GM18517 (cell line): ENCODE results near the gene UPF2.
"Not testable (repeated sequence)": the region's sequence is repeated elsewhere in the genome, so short reads cannot be mapped to it uniquely, and the experiment has no call there.

Source experiments
- ATAC-seq: cut with Tn5 transposase; IDR thresholded peaks from one replicate; pipeline ENCODE4 v1.9.1; 2021; ENCODE audit warnings: mild to moderate bottlenecking, moderate library complexity; ENCODE audit not compliant: unreplicated experiment

UPF2 gene

DNA sequence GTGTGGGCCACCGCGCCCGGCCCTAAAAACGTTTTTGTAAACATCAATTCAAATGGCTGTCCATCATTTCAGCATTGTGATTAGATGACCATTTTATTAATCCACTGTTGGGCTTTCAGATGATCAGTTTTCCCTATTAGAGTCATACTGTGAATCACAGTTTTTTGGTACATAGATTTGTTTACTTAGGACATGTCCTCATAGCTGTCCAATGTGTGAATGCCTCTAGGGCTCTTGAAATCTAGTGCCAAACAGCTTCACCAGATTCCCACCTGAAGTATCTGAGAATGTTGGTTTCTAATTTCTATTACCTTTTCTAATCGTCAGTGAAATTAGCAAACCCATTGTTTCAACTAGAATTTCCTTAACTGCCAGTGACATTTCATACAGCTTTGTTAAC lies 66.8 kb downstream of the UPF2 start:
- ATAC-seq: no peak

DNA sequence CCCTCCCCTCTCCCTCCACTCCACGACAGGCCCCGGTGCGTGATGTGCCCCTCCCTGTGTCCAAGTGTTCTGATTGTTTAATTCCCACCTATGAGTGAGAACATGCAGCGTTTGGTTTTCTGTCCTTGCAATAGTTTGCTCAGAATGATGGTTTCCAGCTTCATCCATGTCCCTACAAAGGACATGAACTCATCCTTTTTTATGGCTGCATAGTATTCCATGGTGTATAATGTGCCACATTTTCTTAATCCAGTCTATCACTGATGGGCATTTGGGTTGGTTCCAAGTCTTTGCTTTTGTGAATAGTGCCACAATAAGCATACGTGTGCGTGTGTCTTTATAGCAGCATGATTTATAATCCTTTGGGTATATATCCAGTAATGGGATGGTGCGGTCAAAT lies 70.1 kb downstream of the UPF2 start:
- ATAC-seq: not testable (repeated sequence)

DNA sequence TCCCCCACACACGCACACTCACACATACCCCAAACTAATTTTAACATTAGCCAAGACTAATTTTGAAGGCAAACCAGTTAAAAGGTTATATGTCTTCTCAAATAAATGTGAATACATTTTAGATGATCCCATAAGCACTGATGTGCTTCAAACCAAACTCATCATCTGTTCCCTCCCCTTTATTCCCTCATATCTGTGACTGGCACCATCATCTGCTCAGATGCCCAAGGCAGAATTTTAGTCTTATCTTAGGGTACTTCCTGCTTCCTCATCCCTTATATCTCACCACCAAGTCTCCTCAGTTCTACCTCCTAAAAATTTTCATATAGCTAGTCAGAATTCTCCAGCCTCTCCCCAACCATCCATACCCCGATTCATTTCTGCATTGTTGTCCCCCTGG lies 80.4 kb downstream of the UPF2 start:
- ATAC-seq: no peak

DNA sequence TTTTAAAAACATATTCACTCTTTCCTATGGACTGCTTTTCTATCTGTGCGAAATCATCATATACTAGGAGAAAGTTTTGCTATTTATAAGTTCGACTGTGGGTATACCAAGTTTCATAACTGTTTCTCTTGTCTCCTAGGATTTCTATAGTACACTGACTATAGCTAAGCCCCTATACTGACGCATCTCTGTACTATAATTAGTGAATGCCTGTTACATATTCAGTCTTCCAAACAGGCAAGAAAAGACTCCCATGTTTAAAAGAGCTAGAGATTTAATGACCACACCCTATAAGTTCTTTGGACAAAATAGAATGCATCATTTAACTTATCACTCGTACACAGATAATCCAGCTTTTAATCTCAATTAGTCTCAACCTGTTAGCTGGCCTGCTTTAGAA lies 80.8 kb downstream of the UPF2 start:
- no peak for ATAC-seq

DNA sequence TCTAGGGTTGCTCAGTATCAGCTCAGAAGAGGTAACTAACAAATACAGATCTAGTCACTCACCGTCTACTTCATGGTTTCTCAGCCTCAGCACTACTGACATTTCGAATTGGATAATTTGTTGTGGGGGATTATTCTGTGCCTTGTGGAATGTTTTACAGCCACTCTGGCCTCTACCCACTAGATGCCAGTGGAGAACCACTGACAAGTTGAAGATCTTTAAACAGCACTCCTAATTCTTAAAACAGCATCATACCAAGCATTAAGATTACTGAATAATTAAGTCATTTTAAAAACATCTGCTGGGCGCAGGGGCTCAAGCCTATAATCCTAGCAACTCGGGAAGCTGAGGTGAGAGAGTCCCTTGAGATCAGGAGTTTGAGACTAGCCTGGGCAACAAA lies 82.6 kb downstream of the UPF2 start:
- no peak for ATAC-seq

DNA sequence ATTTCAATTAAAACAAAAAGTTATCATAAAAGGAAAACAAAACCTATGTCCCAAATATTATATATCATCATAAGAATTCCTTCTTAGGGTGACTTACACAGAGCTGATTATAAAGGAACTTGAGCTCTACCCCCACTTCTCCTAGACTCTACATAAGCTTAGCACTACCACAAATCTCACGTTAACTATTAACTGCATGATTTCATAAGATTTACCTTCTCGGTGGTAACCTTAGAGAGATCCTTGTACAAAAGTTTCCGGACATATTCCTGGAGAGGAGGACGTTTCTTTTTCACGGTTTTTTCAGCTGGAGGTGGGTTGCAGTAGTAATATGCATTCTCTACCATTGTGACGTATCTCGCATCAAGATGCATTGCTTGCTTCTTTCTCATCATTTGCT lies 83.7 kb downstream of the UPF2 start:
- no peak for ATAC-seq

DNA sequence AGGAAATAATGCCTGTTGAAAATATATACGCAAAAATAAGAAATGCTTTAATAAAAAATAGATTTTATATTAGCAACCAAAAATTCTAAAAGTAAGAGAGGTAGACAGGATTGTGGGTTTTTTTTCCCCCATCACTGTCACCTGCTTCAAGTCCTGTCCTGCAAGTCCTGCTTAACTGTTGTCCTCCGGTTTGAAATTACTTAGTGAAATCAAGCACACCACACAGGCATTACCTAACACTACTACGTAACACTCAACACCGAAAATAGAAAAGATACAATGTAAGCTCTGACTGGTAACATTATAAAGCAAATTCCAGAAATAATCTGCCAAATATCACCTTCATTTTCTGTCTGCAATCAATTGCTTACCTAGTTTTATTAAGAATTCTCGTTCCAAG lies 90.9 kb downstream of the UPF2 start:
- ATAC-seq: no peak

DNA sequence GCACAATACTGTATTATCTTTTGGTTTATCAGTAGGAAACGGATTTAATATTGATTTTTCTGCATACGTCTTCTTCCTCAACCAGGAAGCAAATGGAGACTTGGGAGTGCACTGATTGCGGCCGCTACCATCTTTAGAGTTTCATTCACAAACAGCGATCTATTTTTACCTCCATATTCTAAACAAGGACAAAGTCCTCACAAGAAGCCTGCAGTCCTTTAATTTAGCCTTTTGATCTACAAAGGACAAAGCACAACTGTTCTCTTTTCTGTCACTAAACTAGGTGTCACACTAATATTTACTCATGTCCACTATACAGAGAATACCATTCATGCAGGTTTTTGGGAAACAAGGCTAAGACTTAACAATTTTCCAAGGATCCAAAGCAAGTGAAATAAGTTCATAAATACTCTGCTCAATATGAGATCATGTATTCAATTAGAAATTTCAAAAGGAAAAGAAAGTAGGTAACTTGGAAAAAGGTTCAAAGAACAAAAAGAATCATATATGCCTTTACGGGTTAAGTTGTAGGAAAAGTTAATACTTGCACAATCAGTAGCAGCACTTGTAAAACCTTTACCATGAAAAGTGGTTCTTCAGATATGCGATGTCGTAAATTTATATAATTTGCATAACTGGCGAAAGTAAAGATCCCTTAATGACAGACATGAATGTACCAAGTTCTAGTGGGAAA lies 92.1 kb downstream of the UPF2 start:
- no peak for ATAC-seq

DNA sequence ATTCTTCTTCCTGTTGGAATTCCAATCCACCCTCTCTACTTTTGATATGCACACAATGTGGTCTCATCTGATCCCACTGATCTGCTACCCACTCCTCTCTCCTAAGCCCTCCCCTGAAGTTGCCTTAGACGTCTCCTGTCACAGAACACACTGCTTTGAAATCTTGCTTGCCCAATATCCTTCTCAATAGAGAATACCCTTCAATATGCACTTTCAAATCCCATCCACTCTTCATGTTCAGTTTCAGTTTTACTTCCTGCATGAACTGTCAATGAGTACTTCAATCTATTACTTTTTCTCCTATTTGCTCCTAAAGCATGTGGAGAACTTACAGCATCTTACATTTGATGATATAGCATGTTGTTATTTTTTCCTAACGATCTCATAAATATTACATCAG lies 93.5 kb downstream of the UPF2 start:
- ATAC-seq: no peak

DNA sequence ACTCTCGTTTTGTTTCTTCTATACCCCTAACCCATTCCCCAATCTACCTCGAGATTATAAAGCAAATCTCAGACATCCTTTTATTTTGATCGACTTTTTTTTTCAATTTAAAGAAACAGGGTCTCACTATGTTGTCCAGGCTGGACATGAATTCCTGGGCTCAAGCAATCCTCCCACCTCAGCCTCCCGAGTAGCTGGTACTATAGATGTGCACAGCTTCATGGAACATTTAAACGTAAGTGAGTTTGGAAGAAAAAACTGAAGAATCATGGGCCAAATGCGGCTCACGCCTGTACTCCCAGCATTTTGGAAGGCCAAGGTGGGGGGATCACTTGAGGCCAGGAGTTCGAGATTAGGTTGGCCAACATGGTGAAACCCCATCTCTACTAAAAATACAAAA lies 96.0 kb downstream of the UPF2 start:
- no peak for ATAC-seq

DNA sequence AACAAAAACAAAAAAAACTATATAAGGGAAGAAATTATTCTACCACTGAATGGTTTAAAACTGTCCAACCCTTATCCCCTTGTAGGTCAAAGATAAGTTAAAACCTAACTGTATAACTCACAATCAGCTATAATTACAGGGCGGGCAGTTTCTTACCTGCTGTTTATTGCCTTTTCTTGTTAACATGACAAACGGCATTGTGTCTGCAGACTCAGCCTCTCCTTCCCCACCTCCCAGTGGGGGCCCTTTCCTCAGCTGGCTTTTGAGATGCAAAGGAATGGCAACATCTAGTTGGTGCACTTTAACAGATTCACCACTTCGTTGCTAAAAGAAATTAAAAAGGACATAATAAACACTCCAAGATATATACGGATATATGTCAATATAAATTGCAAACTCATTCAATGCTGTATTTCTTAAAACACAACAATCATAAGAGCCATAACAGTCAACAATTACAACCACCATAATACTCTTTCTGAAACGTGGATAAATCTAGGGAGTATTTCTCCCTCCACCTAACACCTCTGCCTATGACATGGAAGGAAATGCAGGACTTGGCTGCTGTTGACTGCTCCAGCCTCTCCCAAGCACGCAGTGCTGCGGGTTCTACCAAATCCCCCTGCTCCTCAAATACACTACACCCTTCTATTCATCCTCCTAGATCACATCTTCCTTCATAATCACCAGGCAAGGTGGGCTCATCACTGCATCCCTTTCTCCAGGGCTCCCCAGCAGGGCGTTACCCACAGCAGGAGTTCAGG lies 106.0 kb downstream of the UPF2 start:
- no peak for ATAC-seq

DNA sequence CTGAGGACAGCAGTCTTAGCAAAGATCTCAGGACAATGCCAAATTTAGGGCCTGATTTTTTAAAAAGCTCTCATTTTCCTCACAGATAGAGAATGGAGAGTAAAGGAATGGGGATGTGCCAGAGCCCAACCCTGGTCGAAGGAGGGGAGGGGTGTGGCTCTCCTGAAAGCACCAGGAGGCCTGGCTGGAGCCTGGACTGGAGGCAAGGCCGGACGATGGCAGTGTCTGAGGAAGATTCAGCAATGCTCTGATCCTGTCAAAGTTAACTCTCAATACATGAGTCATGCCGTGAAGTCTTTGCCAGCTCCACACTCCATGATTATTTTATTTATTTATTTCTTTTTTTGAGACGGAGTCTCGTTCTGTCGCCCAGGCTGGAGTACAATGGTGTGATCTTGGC lies 108.3 kb downstream of the UPF2 start:
- no peak for ATAC-seq

DNA sequence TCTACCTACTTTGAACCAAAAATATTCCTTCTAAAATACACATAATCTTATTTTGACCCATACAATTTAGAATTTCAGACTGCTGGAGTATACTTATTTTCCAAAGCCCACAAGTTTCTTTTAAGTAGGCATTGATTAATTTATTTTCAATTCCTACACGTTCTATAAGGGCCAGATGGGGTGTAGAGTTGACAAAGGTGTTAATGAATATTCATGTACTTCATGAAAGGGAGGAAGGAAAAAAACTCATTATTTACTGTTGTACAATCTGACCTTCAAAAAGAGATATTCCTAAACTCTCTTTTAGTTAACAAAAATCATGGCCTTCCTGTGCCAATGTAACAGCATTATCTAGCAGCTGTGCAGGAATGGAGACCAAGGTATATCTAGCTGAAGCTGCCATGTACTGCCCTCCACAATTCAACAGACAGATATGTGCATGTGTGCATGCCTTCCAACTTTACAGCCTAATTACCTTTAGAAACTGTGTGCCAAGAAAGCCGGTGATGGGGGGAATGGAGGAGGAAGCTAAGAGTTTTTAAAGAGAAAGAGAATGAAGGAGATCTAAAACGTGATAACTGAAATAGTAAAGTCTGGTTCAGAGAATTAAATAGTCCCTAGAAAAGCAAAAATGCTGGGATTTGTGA lies 108.9 kb downstream of the UPF2 start:
- no peak for ATAC-seq

DNA sequence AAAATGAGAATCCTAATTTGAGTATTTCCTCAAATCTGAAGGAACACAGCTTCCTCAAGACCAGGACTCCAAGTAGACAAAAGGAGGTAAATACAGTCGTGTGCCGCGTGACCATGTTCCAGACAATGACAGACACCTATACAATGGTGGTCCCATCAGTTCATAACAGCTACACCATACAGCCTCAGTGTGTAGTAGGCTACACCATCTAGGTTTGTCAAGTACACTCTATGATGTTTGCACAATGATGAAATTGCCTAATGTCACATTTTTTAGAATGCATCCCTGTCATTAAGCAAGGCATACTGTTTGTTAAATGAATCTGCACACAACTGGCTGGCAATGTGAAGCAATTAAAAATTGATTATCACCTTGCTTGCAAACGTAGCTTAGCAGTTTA lies 111.6 kb downstream of the UPF2 start:
- no peak for ATAC-seq

DNA sequence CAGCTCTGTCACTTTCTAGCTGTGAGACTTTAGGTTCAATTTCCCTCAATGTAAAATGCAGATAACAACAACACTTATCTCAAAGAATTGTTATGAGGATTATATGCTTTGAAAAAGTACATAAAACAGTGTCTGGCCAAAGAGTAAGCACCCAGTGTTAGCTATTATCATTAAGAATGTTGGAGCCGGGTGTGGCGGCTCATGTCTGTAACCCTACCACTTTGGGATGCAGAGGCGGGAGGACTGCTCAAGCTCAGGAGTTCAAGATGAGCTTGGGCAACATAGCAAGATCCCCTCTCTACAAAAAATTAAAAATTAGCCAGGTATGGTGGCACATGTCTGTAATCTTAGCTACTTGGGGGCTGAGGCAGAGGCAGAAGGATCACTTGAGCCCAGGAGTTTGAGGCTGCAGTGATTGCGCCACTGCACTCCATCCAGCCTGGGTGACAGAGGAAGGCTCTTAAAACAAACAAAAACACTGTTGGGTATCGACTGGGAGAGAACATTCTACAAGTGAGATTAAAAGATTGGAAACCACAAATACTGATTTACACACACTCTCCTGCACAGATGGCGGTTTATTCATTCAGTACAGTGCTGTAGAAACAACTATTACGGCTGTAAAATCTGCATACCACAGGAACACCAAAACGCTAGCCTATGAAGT lies 112.2 kb downstream of the UPF2 start:
- no peak for ATAC-seq

DNA sequence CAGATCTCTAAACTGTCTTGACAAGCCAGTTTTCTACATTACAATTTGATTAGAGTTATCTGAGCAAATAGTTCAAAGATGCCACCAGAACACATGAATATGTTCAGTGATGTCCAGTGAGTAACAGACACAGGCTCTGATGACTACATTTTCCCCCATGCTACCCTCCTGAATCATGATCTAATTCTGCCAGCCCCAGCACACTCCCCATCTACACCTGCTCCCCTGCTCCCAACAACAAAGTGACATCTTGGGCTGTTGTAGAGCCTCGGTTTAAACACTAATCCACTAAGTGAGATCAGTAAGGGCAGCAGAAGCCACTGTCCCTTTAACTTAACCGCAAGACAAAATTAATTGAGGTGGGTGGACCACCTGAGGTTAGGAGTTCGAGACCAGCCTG lies 114.9 kb downstream of the UPF2 start:
- no peak for ATAC-seq

DNA sequence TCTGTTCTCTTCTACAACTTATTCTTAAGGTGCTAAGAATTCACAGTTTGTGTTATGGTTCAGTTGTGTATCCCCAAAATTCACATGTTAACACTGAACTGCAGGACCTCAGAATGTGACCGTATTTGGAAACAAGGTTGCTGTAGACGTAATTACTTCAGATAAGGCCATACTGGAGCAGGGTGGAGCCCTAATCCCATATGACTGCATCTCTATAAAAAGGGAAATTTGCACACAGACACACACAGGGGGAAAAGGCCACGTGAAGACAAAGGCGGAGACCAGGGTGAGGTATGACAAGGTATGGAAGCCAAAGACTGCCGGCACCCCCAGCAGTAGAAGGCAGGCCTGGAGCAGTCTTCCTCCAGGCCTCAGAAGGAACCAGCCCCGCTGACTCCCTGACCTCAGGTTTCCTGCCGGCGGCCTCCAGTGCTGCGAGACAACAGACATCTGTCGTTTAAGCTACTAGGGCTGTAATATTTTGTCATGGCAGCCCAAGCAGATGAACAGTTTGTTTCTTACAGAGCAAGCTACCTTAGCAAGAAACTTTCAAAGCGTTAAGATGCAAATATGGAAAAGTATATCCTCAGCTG lies 120.7 kb downstream of the UPF2 start:
- ATAC-seq: no peak

DNA sequence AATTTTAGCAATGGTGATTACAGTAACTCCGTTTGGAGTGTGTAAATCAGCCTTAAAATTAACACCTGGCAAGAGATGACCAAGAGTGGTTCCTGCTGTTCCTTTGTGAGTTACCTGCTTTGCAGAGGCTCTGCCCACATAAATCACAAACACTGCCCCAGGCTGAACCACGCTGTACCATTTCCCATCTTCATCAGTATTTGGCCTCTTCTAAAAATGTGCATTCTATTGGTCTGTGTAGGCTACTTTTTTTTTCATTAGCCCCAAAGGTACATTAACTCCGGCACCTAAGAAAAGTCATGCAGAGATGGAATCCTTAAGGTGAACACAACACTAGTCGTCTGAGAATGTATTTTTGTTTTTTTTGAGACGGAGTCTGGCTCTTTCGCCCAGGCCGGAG lies 123.3 kb downstream of the UPF2 start:
- no peak for ATAC-seq

DNA sequence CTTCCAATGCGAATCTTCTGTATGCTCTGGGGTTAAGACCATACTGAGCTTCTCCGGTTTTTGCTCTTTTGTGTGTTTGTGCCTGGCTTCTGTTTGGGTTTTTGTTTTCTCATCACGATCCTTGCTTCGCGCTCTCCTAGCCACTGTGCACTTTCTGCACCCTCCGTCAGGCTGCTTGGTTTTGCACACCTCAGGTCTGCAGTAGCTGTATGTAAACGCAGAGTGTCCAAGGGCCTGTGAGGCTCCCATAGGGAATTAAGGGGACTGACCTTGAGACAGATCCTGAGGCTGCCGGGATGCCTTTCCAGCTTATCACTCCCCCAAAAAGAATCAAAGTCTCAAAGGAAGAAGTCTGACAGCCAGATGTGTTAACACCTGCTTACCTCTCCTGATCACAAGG lies 124.2 kb downstream of the UPF2 start:
- ATAC-seq: no peak

DNA sequence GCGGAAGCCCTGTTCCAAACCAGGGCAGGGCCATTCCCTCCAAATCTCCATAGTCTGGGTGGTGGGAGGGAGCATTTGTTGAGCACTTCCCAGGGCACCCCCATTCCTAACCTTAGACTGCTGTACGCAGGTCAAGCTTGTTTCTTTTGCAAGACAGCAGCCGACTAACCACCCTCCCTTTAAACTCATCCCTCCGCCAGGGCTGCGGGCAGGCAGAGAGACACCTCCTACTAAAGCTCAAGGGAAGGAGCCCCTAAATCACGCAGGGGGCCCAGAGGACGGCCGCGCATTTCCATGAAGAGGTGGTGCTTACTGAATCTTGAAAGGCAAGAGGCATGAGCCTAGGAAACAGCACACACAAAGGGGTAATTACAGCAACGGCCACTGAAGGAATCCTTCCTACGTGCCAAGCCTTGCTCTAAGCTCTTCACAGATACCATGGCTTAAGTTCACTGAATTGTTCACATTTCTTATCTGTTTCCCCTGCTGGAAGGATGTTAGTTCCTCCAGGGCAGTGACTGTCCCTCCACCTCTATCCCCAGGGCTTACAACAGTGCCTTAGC lies 129.4 kb downstream of the UPF2 start:
- ATAC-seq: no peak

DNA sequence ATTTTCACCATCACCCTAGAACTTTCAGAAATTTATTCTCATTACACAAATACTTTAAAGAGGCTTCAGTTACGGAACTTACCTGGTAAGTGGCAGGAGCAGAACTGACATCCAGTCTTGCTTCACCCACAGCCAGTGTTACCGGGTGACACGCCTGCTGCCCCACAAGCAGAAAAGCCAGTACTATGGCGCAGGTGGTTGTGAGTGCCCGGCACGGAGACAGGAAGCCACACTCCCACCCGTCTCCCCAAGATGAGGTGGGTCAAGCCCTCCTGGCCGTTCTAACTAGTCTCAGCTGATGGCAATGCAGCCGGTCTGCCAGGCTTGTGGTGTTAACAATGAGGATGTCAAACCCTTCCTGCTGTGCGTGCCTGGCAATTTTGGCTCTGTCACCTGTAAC lies 132.5 kb downstream of the UPF2 start:
- no peak for ATAC-seq
